Uterus (tissue), 4 donors: ENCODE results near the gene GBP1. TPM values are rescaled to one million over a fixed set of nuclear protein-coding genes. Genes with fewer than 3 reads are reported as not detected.
"Not testable (repeated sequence)": the region's sequence is repeated elsewhere in the genome, so short reads cannot be mapped to it uniquely, and the experiment has no call there.

Experiments
- DNase-seq, 2 donors: peaks; one replicate each; pipeline ENCODE4 v3.0.0-alpha.2; 2019 to 2020
- H3K27ac ChIP-seq, 2 donors: fragments of 200-600 bp; sonication (generic); 1 replicate in 1 of 2; 2 replicates in 1 of 2; pipeline ENCODE4 v1.5.1; 2016 to 2018
- H3K27me3 ChIP-seq, 2 donors: fragments of 200-600 bp; sonication (generic); one replicate each; pipeline ENCODE4 v1.5.1; 2018 to 2019; ENCODE audit warnings: control low read depth in 1 of 2
- H3K36me3 ChIP-seq, 2 donors: fragments of 200-600 bp; sonication (generic); one replicate each; pipeline ENCODE4 v1.5.1; 2019; ENCODE audit warnings: control low read depth in 1 of 2
- H3K4me1 ChIP-seq, 2 donors: fragments of 200-600 bp; sonication (generic); one replicate each; pipeline ENCODE4 v1.5.1; 2018 to 2019; ENCODE audit warnings: control low read depth in 1 of 2
- H3K4me3 ChIP-seq, 2 donors: fragments of 200-600 bp; sonication (generic); 1 replicate in 1 of 2; 2 replicates in 1 of 2; pipeline ENCODE4 v1.5.1; 2018 to 2019; ENCODE audit warnings: mild to moderate bottlenecking in 1 of 2
- H3K9me3 ChIP-seq, 2 donors: fragments of 200-600 bp; sonication (generic); one replicate each; pipeline ENCODE4 v1.5.1; 2019; ENCODE audit warnings: control low read depth in 1 of 2
- CTCF ChIP-seq, 4 experiments: fragments of 200-600 bp in 2 of 4; fragments of 450-650 bp in 2 of 4; sonication (generic) in 2 of 4; IDR thresholded peaks; one replicate each; pipeline ENCODE4 v1.5.1; 2016 to 2019; ENCODE audit warnings: antibody characterized with exemption in 4 of 4, mild to moderate bottlenecking in 2 of 4, moderate library complexity in 1 of 4
- POLR2A ChIP-seq, 2 donors: fragments of 450-650 bp; IDR thresholded peaks; one replicate each; pipeline ENCODE4 v1.6.1; 2016; ENCODE audit warnings: antibody characterized with exemption in 2 of 2, mild to moderate bottlenecking in 1 of 2, moderate library complexity in 1 of 2
- intact Hi-C: fragments of 100-400 bp; cut with DNase I; formaldehyde crosslinking; loops from one replicate; pipeline ENCODE4 v1.15.1; 2023; ENCODE audit warnings: low total_unique reads
- total RNA-seq, 4 donors: library from RNA; depleted of rRNA in 3 of 4; stranded (reverse); fragments of >200 nt in 3 of 4; gene quantifications; one replicate each; pipeline versions ENCODE4 v1.1.0 to v1.2.4, GENCODE V29; 2014 to 2023
- donor health status: DM: yes; HTN: yes; CAD: no.

Gene GBP1
- total RNA-seq, 4 donors from 2014 or later = 57.9 to 86.6 (median 78.5) TPM

- no peaks in the 10 kb centered on the region for H3K27me3 ChIP-seq
- H3K4me3 ChIP-seq = no peak overlapping the region
- H3K27ac ChIP-seq = no peak overlapping the region
- intact Hi-C loops = no loop called here
- DNase-seq = no peak
- H3K9me3 ChIP-seq = no peaks in the 10 kb centered on the region
- no peaks in the 10 kb centered on the region for H3K4me1 ChIP-seq
- H3K36me3 ChIP-seq = no peaks in the 10 kb centered on the region
- TF ChIP-seq CTCF (IDR thresholded peaks at IDR 0.05) (no peak), POLR2A (IDR thresholded peaks at IDR 0.05) (no peak)
Observed at GRCh38 chr1:89025928-89026327, 39.1 kb downstream of the GBP1 start.

DNA sequence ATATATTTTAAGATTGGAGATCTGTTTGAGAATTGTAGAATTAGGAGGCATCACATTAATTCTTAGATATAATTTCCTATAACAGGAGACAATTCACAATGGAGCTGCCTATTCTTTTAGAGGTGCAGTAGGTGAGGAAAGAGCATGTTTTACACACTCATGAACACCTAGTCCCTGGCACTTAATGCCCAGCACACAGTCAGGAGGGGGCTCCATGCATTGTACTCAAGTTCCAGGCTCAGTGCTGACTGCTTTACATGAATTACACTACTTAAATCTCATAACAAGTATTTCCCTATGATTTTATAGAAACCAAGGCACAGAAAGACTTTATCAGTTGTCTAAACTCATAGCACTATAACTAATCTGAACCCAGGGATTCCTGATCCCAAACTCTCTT lies 42.0 kb downstream of the GBP1 start:
- Histone ChIP-seq H3K27me3 (no peaks in the 10 kb centered on the region), H3K36me3 (no peaks in the 10 kb centered on the region), H3K4me1 (no peaks in the 10 kb centered on the region), H3K9me3 (no peaks in the 10 kb centered on the region), H3K4me3 (peak overlapping the region in 1 of 2 donors; percentile 52), H3K27ac (peak overlapping the region; percentile 88 to 91)
- TF ChIP-seq CTCF (IDR thresholded peaks at IDR 0.05) = no peak
- DNase-seq = no peak
- intact Hi-C loops = no loop called here

GRCh38 chr1:89022167-89022959 lies 42.6 kb downstream of the GBP1 start, which contains the start of gene GBP3:
GBP3 (minus strand) TSS chr1:89022866; CDS start chr1:89020721, 2,145 bp downstream.
- Histone ChIP-seq H3K27me3 (no peaks in the 10 kb centered on the region), H3K9me3 (no peaks in the 10 kb centered on the region), H3K4me3 (peak within 1 kb of the TSS; percentile 45 to 52), H3K36me3 (no peaks in the 10 kb centered on the region), H3K27ac (peak within 1 kb of the TSS; percentile 88 to 91), H3K4me1 (no peaks in the 10 kb centered on the region)
- DNase-seq = no peak
- intact Hi-C loops = no loop called here
- TF ChIP-seq POLR2A (IDR thresholded peaks at IDR 0.05) = peak in 1 of 2 donors; percentile 15
- TF ChIP-seq CTCF (IDR thresholded peaks at IDR 0.05) = no peak

DNA sequence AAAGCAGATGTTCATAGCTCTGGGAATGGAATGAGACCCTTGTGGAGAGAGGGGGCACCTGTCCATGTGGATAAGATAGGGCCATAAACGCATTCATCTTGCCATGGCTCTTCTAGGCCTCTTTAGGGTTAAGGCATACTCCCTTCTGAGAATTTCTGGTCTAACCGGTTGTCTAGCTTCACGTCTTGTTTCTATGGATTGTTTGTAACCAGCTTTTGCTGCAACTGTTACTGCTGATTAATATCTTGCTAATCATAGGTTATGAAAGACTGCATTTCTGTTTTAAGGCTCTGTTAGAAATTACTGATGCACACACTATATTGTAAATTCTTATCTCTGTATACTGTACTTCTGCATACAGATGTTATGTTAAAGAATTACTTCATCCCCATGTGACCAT lies 46.7 kb downstream of the GBP1 start:
- H3K27me3 ChIP-seq, H3K9me3 ChIP-seq, H3K4me1 ChIP-seq, H3K4me3 ChIP-seq, H3K36me3 ChIP-seq, H3K27ac ChIP-seq, DNase-seq, intact Hi-C loops: not testable (repeated sequence)

GRCh38 chr1:89008511-89008910 lies 56.5 kb downstream of the GBP1 start:
- H3K27ac ChIP-seq = no peak overlapping the region
- H3K4me3 ChIP-seq = no peak overlapping the region
- H3K27me3 ChIP-seq = no peaks in the 10 kb centered on the region
- no peaks in the 10 kb centered on the region for H3K4me1 ChIP-seq
- no peak for TF ChIP-seq POLR2A (IDR thresholded peaks at IDR 0.05)
- TF ChIP-seq CTCF (IDR thresholded peaks at IDR 0.05) = no peak
- H3K9me3 ChIP-seq = no peaks in the 10 kb centered on the region
- intact Hi-C loops = loop anchor here (10.0 kb wide), 1 partner anchor 346 kb away; no protein-coding TSS in a partner anchor
- DNase-seq = no peak
- H3K36me3 ChIP-seq = no peaks in the 10 kb centered on the region
